ENCODE data around the gene SGMS2.
"Not testable (repeated sequence)": the region's sequence is repeated elsewhere in the genome, so short reads cannot be mapped to it uniquely, and the experiment has no call there.

Gene SGMS2

DNA sequence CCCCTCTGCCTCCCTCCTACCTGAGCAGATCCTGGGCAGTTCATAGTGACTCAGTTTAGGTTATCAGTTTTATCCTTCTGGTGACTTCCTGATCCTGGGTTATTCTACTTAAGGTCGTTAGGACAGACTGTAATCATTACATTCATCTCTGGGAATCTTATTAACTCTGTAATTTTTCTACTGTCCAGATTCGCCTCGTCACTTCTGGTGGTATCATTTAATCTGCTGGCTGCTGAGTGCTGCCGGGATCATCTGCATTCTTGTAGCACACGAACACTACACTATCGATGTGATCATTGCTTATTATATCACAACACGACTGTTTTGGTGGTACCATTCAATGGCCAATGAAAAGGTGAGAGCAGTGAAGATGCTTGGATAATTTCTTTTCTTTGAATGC lies 83.6 kb downstream of the SGMS2 start:
- no peak for DNase-seq (ENCODE audit: low read depth, low spot score)

DNA sequence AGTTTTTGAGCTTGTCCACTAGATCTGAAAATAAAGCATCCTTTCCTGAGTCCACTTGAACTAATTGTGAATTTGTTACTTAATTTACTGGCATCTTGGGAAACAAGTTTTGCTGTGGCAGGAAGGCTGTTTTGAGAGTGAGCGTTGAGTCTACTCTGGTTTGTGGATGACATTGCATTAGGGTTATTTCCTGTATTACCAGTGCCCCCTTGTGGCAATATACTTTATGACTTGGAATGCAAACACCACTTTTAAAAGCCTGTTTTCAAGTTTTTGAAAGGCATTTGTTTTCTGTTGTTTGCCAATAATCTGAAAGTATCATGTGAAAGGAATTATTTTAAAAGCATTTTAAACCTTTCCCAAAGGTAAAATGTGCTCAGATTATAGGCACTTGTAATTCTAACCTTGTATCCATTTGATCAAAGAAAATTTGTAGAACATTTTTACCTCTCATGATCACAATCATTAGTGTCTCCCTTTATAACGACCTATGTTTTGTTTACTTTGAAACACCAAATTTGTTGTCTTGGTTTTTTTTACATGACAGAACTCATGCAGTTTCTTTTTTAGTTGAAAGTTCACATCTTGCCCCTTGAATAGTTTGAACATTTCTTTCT lies 88.7 kb downstream of the SGMS2 start:
- peak; percentile 82 for DNase-seq (ENCODE audit: low read depth, low spot score)

DNA sequence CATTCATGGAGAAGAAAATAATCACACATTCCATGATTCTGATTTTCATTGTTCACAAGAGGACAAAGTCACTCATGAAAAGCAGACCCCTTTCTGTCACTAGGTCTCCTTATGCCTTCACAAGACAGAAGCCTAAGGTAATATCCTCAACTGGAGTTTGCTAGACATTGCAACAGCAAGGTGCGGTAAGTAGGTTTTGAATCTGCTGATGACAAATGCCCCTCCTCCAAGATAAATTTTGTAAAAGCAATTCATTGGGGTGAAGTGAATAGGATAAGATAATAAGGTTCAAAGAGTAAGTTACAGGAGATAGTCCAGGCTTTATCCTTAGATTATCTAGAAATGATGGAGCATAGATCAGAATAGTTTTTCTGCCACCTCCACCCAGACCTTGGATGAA lies 90.5 kb downstream of the SGMS2 start:
- no peak for DNase-seq (ENCODE audit: low read depth, low spot score)

DNA sequence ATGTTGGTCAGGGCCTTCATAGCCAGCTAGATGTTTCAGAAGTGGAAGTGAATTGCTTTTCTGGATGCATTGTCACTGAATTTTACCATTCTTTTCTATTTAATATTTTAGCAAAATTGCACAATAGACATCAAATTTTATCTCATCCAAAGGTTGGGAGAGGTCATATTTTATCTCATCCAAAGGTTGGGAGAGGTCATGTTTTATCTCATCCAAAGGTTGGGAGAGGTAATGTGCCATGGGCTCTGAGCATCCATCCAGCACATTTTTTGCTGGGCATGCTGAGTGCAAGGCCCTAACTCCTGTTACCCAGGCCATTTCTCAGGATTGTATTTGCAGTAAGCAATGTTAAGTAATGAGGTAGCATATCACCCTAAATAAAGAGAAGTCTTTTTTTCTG lies 91.9 kb downstream of the SGMS2 start:
- DNase-seq (ENCODE audit: low read depth, low spot score), result no peak

DNA sequence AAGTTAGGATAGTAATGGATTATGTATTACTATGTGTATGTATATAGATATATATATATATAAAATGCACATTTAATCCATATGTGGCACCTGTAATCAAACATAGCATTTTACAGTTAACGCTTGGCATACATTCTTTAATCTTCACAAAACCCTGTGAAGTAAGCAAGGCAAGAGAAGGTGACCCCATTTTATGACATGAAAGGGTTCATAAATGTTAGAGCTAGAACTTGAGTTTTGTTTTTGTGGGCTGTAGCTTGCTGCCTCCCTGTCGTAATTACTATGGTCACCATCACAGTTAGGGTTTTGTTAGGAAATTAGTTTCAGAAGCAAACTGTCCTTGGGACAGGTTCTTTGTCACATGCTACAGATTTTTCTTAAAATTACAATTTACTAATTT lies 92.8 kb downstream of the SGMS2 start:
- no peak for DNase-seq (ENCODE audit: low read depth, low spot score)

DNA sequence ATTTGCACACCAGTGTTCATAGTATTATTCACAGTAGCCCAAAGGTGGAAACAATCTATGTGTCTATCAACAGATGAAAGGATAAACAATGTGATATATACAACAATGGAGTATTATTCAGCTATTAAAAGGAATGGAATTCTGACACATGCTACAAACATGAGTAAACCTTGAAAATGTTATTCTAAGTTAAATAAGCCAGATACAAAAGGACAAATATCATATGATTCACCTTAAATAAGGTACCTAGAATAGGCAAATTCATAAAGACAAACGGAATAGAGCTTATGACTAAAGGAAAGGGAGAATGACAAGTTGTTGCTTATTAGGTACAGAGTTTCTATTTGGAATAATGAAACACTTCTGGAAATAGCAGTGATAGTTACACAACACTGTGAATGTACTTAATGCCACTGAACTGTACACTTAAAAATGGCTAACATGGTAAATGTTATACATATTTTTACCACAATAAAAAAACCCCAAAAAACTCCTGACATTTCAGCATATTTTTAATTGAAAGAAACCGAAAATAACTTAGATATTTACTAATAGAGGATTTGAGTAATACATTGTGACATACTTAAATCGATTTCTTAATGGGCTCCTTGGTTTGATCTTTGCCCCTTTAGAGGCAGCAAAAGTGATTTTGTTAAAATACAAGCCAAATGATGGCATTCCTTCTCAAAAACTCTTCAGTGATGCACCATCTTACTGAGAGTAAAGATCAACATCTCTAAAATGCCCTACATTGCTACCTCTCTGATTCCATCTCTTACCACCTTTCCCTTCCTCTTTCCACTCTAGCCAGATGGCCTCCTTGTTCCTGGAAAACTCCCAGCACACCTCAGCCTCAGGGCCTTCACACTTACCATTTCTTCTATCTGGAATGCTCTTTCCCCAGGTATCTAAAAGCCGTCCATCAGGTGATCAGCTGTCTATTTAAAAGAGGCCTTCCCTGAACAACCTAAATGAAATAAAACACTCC lies 98.0 kb downstream of the SGMS2 start:
- no peak for DNase-seq (ENCODE audit: low read depth, low spot score)

DNA sequence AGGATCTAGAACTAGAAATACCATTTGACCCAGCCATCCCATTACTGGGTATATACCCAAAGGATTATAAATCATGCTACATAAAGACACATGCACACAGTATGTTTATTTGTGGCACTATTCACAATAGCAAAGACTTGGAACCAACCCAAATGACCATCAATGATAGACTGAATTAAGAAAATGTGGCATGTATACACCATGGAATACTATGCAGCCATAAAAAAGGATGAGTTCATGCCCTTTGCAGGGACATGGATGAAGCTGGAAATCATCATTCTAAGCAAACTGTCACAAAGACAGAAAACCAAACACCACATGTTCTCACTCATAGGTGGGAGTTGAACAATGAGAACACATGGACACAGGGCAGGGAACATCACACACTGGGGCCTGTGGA lies 101.0 kb downstream of the SGMS2 start:
- DNase-seq (ENCODE audit: low read depth, low spot score), result not testable (repeated sequence)

DNA sequence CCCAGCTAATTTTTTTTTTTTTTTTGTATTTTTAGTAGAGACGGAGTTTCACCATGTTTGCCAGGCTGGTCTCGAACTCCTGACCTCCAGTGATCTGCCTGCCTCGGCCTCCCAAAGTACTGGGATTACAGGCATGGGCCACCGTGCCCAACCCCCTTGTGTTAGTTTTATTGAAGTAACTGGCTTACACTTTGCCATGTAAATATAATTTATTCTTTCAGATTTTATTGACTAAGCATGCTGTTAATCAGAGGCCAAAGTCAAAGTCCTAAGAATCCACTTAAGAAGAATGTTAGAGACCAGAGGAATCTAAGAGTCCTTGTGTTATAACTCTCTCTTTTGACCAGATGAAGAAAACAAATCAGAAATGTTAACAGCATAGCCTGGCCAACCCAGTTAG lies 102.1 kb downstream of the SGMS2 start:
- not testable (repeated sequence) for DNase-seq (ENCODE audit: low read depth, low spot score)

DNA sequence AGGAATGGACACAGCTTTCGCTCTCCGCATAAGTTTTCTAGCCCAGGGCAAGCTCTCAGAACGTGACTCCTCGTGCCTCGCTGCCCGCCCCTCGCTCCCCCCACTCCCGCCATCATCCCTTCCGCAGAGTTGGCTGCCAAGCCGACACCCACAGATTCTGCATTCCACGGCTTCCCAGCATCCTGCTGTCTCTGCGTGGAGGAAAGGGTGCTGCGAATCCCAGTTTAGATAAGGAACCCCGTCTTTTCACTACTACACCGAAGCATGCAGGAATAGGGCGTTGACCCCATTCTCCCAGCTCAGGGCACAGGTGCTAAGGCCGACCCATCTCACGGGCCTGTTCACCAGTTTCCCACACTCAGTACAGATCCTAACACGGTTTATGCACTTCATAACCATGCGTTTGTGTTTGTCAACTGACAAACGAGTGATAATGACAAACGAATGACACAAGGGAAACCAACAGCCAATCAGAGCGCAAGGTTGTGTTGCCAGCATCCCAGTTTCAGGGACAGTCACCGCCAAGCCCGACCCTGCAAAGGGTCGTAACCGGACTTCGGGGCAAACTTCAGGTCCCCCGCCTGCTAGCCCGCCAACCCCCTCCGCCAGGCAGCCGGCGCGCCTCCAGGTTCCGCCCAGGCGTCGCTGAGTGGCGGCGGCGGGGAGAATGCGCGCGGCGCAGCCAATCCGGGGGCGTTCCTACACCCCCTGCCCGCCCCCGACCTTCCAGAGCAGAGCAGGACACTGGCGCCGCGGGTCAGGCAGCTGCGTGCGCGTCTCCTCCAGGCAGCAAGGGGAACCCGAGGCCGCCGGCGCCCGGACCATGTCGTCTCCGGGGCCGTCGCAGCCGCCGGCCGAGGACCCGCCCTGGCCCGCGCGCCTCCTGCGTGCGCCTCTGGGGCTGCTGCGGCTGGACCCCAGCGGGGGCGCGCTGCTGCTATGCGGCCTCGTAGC lies 106.4 kb downstream of the SGMS2 start, which contains the start of gene CYP2U1:
TSS of gene CYP2U1 (plus strand) at position 729 of the 954 bp plus-strand sequence. CDS start at position 824, 95 bp downstream.
- DNase-seq (ENCODE audit: low read depth, low spot score), result peak; percentile 90

DNA sequence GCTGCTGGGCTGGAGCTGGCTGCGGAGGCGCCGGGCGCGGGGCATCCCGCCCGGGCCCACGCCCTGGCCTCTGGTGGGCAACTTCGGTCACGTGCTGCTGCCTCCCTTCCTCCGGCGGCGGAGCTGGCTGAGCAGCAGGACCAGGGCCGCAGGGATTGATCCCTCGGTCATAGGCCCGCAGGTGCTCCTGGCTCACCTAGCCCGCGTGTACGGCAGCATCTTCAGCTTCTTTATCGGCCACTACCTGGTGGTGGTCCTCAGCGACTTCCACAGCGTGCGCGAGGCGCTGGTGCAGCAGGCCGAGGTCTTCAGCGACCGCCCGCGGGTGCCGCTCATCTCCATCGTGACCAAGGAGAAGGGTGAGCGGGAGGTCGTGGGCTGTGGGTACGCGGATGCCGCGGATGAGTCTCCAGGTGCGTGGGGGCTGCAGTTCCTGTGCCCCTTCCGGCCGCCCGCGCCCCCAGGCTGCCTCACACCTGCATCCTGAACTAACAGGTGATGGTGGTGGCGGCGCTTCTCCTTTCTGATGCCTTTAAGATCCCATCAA lies 107.1 kb downstream of the SGMS2 start:
- no peak for DNase-seq (ENCODE audit: low read depth, low spot score)

DNA sequence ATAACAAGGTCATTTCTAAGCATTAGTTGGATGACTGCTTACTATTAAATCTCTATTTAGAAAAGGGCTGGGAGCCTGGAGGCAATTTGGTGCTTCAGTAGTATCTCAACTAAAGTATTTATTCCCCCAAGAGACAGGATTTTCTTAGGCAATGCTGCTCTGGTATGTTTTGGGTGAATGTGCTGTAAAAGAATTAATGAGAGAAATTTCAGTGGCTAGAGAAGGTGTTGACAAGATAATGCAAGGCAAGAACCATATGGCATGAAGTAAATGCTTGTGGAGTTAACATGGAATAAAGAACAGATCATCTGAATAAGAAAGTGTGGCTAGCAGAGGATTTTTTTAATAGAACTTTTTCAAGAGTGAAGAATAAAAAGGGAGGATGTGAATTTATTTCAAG lies 110.5 kb downstream of the SGMS2 start:
- DNase-seq (ENCODE audit: low read depth, low spot score), result no peak

DNA sequence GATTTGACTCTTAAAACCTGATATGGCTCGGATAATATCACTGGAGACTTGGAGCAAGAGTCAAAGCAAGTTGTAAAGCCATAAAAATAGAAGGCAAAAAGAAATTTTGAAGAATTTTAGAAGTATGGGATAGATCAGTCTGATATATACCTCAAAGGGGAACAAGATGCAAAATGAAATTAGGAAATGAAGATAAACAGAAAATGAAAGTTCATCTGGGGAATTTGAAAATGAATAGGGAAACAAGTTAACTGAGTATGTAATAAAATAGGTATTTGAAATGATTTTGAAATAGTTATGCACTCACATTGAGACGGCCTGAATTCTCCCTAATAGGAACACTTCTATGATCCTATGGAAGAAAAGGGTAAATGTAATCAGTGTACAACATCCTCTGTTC lies 112.3 kb downstream of the SGMS2 start:
- no peak for DNase-seq (ENCODE audit: low read depth, low spot score)

DNA sequence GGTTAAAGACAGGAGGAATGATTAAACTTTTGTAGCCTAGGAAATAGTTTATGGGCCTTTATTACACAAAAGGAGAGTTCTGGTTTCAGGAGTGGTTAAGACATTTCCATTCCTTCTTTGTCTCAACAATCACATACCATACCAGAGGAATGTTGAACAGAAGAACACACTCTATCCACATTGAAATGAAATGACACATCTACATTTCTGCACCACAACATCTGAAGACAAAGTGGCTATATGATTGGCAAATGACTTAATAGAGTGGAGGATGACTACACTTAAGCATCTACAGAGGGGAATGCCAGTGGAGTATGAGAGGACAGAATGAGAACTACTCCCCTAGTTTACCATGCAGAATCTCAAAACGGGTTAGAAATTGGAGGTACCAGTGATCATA lies 114.6 kb downstream of the SGMS2 start:
- peak; percentile 59 for DNase-seq (ENCODE audit: low read depth, low spot score)

DNA sequence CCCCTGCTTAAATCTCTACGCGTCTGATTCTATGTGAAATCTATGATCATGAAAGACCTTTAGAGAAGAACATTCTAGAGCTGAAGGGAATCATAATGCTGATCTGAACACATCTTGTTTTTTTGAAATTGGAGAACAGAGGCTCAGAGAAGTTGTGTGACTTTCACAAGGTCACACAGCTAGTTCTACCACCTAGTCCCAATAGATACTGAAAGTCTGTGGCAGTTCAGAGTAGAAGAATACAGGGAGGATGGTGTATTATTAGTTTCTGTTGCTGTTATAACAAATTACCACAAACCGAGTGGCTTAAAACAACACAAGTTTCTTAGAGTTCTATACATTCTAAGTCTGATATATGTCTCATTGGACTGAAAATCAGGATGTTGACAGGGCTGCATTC lies 121.1 kb downstream of the SGMS2 start:
- DNase-seq (ENCODE audit: low read depth, low spot score), result no peak

DNA sequence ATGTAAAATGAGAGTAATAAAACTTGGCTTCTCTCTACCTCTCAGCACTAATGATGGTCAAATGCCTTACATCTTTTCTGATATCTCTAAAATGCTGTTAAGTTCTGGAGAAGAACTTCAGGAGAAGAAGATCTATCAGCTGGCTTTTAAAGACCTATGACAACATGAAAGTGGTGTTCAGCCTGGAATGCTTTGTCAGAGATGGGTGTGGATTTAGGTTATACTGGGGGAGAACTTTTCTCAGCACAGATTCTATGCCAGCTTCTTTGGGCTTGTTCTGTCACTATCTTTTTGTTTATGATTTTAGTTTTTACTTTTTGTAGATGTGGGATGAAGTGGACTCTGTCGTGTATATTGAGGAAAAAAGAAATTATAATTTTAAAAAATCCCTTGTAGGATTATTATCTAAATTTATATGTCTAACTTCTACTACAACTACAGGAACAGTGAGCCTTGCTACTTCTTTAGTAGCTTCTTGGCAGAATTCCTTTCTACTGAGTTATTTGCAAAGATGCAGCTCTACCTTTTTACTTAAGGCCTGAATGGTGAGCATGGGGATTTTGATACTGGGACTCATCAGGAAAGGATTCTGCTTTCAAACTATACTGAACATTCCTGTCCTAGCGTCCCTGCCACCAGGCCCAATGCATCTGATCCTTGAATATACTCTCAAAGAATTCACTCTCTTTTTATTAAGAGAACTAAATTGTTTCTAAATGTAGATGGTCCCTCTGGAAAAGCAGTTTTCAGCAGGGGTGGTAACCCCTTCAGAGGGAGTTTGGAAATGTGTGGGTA lies 126.2 kb downstream of the SGMS2 start:
- no peak for DNase-seq (ENCODE audit: low read depth, low spot score)

DNA sequence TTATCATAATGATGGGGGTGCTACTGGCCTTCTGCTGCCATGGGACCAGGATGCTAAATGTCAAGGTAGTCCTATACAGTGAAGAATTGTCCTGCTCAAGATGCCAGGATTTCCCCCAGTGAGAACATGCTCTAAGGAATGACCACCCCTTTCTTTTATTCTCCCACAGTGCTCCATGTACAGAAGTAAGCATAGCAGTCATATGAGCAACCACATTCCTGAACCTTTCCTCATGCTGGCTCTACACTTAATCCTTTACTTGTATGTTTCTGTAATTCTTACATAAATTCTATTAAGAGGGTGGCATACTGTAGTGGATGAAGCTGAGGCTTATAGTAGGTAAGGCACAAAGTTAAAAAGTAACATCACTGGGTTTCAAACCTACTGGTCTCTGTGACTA lies 126.8 kb downstream of the SGMS2 start:
- peak; percentile 84 for DNase-seq (ENCODE audit: low read depth, low spot score)

DNA sequence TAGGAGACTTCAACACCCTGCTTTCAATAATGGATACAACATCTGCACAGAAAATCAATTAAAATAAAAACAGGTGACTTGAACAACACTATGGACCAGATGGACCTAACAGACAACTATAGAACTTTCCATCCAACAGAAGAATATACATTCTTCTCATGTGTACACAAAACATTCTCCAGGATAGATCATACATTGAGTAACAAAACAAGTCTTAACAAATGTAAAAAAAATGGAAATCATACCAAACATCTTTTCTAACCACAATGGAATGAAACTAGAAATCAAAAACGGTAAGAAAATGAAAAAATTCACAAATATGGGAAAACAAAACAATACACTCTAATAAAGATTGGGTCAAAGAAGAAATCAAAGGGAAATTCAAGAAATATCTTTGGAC lies 131.3 kb downstream of the SGMS2 start:
- DNase-seq (ENCODE audit: low read depth, low spot score), result no peak

Measured in astrocyte of the hippocampus (primary cell).